SK-N-SH treated with all-trans-retinoic acid at 6 μM for 48 hours (cell line): ENCODE data around the gene OLFML3.

Experiments used
- ATAC-seq: fragments of 200-7000 bp; cut with Tn5 transposase; 3 replicates; pipeline ENCODE4 v1.9.1; 2020; ENCODE audit warnings: mild to moderate bottlenecking, moderate library complexity
- ARNTL ChIP-seq: fragments of 450-650 bp; formaldehyde crosslinking; IDR thresholded peaks from 2 replicates; pipeline ENCODE4 v1.5.0; 2020; ENCODE audit warnings: low read depth, mild to moderate bottlenecking, moderate library complexity, borderline replicate concordance
- BACH2 ChIP-seq: fragments of 250-450 bp; sonication (Bioruptor Pico); IDR thresholded peaks from 2 replicates; pipeline ENCODE4 v1.9.0; 2021; ENCODE audit warnings: mild to moderate bottlenecking, borderline replicate concordance
- CSDC2 ChIP-seq: fragments of 250-450 bp; sonication (Bioruptor Pico); IDR thresholded peaks from 2 replicates; pipeline ENCODE4 v1.5.0; 2020; ENCODE audit warnings: mild to moderate bottlenecking, moderate library complexity
- ESRRG ChIP-seq: fragments of 250-450 bp; sonication (Bioruptor Pico); IDR thresholded peaks from 2 replicates; pipeline ENCODE4 v1.6.1; 2021; ENCODE audit warnings: mild to moderate bottlenecking
- GLIS3 ChIP-seq: fragments of 250-450 bp; sonication (Bioruptor Pico); IDR thresholded peaks from 2 replicates; pipeline ENCODE4 v1.5.0; 2020; ENCODE audit warnings: mild to moderate bottlenecking, moderate library complexity
- ISL1 ChIP-seq: fragments of 250-450 bp; sonication (Bioruptor Pico); IDR thresholded peaks from 2 replicates; pipeline ENCODE4 v2.1.2; 2022; ENCODE audit warnings: mild to moderate bottlenecking, moderate library complexity
- OSR1 ChIP-seq: fragments of 250-450 bp; sonication (Bioruptor Pico); IDR thresholded peaks from 2 replicates; pipeline ENCODE4 v1.8.0; 2022; ENCODE audit warnings: moderate library complexity, mild to moderate bottlenecking, inconsistent platforms
- PPARA ChIP-seq: fragments of 250-450 bp; sonication (Bioruptor Pico); IDR thresholded peaks from 2 replicates; pipeline ENCODE4 v1.5.0; 2020; ENCODE audit warnings: mild to moderate bottlenecking, borderline replicate concordance
- RARB ChIP-seq: fragments of 250-450 bp; sonication (Bioruptor Pico); IDR thresholded peaks from 2 replicates; pipeline ENCODE4 v1.8.0; 2021; ENCODE audit warnings: mild to moderate bottlenecking, moderate library complexity
- SNAI2 ChIP-seq: fragments of 250-450 bp; sonication (Bioruptor Pico); IDR thresholded peaks from 2 replicates; pipeline ENCODE4 v1.5.0; 2020; ENCODE audit warnings: mild to moderate bottlenecking, moderate library complexity
- TCF4 ChIP-seq: fragments of 250-450 bp; sonication (Bioruptor Pico); IDR thresholded peaks from 2 replicates; pipeline ENCODE4 v1.8.0; 2021; ENCODE audit warnings: mild to moderate bottlenecking, moderate library complexity, borderline replicate concordance
- TOX ChIP-seq: fragments of 250-450 bp; sonication (Bioruptor Pico); IDR thresholded peaks from 2 replicates; pipeline ENCODE4 v1.8.0; 2021; ENCODE audit warnings: mild to moderate bottlenecking, moderate library complexity, borderline replicate concordance
- TSHZ2 ChIP-seq: fragments of 250-450 bp; sonication (Bioruptor Pico); IDR thresholded peaks from 2 replicates; pipeline ENCODE4 v1.5.0; 2020; ENCODE audit warnings: mild to moderate bottlenecking, moderate library complexity
- ZC3H10 ChIP-seq: fragments of 250-450 bp; sonication (Bioruptor Pico); IDR thresholded peaks from 2 replicates; pipeline ENCODE4 v1.5.1; 2021; ENCODE audit warnings: mild to moderate bottlenecking, moderate library complexity
- ZFP3 ChIP-seq: fragments of 250-450 bp; sonication (Bioruptor Pico); IDR thresholded peaks from 2 replicates; pipeline ENCODE4 v1.5.0; 2020; ENCODE audit warnings: mild to moderate bottlenecking, moderate library complexity
- ZFP30 ChIP-seq: fragments of 450-650 bp; formaldehyde crosslinking; IDR thresholded peaks from 2 replicates; pipeline ENCODE4 v1.5.0; 2022; ENCODE audit warnings: mild to moderate bottlenecking, moderate library complexity
- ZNF565 ChIP-seq: fragments of 450-650 bp; formaldehyde crosslinking; conservative IDR thresholded peaks from 2 replicates; pipeline ENCODE4 v1.5.0; 2020; ENCODE audit warnings: low read depth, mild to moderate bottlenecking, moderate library complexity
- ZNF70 ChIP-seq: fragments of 450-650 bp; formaldehyde crosslinking; IDR thresholded peaks from 2 replicates; pipeline ENCODE4 v1.5.0; 2020; ENCODE audit warnings: mild to moderate bottlenecking, moderate library complexity
- ZNF8 ChIP-seq: fragments of 450-650 bp; formaldehyde crosslinking; IDR thresholded peaks from 2 replicates; pipeline ENCODE4 v1.5.0; 2020; ENCODE audit warnings: mild to moderate bottlenecking, moderate library complexity
- TF ChIP-seq, protein P1 (sequence below): fragments of 250-450 bp; sonication (Bioruptor Pico); IDR thresholded peaks from 2 replicates; pipeline ENCODE4 v1.5.1; 2020; ENCODE audit warnings: low read depth, mild to moderate bottlenecking, moderate library complexity
- TF ChIP-seq, protein P2 (sequence below): fragments of 250-450 bp; sonication (Bioruptor Pico); IDR thresholded peaks from 2 replicates; pipeline ENCODE4 v1.8.0; 2021; ENCODE audit warnings: low read depth, mild to moderate bottlenecking, moderate library complexity, borderline replicate concordance
- TF ChIP-seq, protein P3 (sequence below): fragments of 250-450 bp; sonication (Bioruptor Pico); IDR thresholded peaks from 2 replicates; pipeline ENCODE4 v1.8.0; 2020; ENCODE audit warnings: mild to moderate bottlenecking, moderate library complexity, borderline replicate concordance

OLFML3 gene

DNA sequence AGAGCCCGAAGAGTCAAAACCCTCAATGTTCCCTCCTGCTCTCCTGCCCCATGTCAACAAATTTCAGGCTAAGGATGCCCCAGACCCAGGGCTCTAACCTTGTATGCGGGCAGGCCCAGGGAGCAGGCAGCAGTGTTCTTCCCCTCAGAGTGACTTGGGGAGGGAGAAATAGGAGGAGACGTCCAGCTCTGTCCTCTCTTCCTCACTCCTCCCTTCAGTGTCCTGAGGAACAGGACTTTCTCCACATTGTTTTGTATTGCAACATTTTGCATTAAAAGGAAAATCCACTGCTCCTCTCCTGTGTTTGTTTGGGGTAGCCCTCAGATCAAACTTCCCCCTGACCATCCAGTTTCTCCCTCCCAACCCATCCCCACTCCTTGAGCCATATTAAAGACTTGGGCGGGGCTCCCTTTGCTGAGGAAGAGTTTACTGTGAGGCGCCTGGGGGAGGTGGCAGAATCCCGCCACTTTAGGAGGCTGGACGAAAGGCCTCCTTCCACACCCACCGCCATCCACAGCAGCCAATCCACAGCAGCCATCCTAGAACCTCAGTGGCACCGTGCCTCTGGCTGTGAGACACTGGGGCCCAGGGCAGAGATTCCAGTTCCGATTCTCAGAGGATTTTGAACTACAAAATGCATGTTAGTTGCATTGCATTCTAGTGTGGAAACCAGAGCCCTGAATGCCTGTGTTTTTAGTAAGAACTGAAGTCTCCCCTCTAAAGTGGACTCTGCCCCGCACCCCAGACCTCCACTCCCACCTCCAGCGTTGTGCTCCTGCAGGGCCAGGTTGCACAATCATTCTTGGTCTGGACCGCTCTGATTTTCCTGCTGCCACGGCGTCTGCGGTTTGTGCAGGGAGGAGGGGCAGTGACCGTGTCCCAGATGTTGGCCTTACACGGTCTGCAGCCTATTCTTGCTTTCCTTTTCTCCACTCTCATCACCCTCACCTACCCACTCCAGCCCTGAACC, 3.0 kb downstream of the OLFML3 start:
- TF ChIP-seq TCF4 (CRISPR knock-in tag) (no peak), OSR1 (CRISPR knock-in tag) (no peak), TSHZ2 (CRISPR knock-in tag) (no peak), ZC3H10 (CRISPR knock-in tag) (no peak), ZFP30 (CRISPR knock-in tag) (no peak), ZNF565 (CRISPR knock-in tag) (no peak), ESRRG (CRISPR knock-in tag) (no peak)
- ATAC-seq, result peak; percentile 12

GRCh38 chr1:113982949-113983348, 3.7 kb downstream of the OLFML3 start:
- TF ChIP-seq TOX (CRISPR knock-in tag), result no peak
- TF ChIP-seq ZNF565 (CRISPR knock-in tag), result no peak
- TF ChIP-seq TCF4 (CRISPR knock-in tag), result no peak
- no peak for TF ChIP-seq GLIS3 (CRISPR knock-in tag)
- no peak for TF ChIP-seq ZFP3 (CRISPR knock-in tag)
- TF ChIP-seq ZFP30 (CRISPR knock-in tag), result no peak
- TF ChIP-seq, protein P1, sequence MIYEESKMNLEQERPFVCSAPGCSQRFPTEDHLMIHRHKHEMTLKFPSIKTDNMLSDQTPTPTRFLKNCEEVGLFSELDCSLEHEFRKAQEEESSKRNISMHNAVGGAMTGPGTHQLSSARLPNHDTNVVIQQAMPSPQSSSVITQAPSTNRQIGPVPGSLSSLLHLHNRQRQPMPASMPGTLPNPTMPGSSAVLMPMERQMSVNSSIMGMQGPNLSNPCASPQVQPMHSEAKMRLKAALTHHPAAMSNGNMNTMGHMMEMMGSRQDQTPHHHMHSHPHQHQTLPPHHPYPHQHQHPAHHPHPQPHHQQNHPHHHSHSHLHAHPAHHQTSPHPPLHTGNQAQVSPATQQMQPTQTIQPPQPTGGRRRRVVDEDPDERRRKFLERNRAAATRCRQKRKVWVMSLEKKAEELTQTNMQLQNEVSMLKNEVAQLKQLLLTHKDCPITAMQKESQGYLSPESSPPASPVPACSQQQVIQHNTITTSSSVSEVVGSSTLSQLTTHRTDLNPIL, result no peak
- TF ChIP-seq BACH2 (CRISPR knock-in tag), result no peak
- no peak for TF ChIP-seq PPARA (CRISPR knock-in tag)
- TF ChIP-seq, protein P2, sequence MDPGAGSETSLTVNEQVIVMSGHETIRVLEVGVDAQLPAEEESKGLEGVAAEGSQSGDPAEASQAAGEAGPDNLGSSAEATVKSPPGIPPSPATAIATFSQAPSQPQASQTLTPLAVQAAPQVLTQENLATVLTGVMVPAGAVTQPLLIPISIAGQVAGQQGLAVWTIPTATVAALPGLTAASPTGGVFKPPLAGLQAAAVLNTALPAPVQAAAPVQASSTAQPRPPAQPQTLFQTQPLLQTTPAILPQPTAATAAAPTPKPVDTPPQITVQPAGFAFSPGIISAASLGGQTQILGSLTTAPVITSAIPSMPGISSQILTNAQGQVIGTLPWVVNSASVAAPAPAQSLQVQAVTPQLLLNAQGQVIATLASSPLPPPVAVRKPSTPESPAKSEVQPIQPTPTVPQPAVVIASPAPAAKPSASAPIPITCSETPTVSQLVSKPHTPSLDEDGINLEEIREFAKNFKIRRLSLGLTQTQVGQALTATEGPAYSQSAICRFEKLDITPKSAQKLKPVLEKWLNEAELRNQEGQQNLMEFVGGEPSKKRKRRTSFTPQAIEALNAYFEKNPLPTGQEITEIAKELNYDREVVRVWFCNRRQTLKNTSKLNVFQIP (CRISPR knock-in tag), result no peak
- no peak for TF ChIP-seq ZC3H10 (CRISPR knock-in tag)
- TF ChIP-seq ISL1 (CRISPR knock-in tag), result no peak
- no peak for TF ChIP-seq ZNF8 (CRISPR knock-in tag)
- TF ChIP-seq SNAI2 (CRISPR knock-in tag), result no peak
- TF ChIP-seq, protein P3, sequence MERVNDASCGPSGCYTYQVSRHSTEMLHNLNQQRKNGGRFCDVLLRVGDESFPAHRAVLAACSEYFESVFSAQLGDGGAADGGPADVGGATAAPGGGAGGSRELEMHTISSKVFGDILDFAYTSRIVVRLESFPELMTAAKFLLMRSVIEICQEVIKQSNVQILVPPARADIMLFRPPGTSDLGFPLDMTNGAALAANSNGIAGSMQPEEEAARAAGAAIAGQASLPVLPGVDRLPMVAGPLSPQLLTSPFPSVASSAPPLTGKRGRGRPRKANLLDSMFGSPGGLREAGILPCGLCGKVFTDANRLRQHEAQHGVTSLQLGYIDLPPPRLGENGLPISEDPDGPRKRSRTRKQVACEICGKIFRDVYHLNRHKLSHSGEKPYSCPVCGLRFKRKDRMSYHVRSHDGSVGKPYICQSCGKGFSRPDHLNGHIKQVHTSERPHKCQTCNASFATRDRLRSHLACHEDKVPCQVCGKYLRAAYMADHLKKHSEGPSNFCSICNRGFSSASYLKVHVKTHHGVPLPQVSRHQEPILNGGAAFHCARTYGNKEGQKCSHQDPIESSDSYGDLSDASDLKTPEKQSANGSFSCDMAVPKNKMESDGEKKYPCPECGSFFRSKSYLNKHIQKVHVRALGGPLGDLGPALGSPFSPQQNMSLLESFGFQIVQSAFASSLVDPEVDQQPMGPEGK (CRISPR knock-in tag), result no peak
- TF ChIP-seq ARNTL (CRISPR knock-in tag), result no peak
- no peak for TF ChIP-seq ESRRG (CRISPR knock-in tag)
- no peak for TF ChIP-seq ZNF70
- ATAC-seq, result no peak

GRCh38 chr1:113983391-113983790, 4.1 kb downstream of the OLFML3 start:
- no peak for ATAC-seq
- no peak for TF ChIP-seq GLIS3 (CRISPR knock-in tag)
- no peak for TF ChIP-seq TOX (CRISPR knock-in tag)
- no peak for TF ChIP-seq ZC3H10 (CRISPR knock-in tag)
- no peak for TF ChIP-seq ZFP30 (CRISPR knock-in tag)
- TF ChIP-seq SNAI2 (CRISPR knock-in tag), result no peak
- no peak for TF ChIP-seq CSDC2 (CRISPR knock-in tag)
- no peak for TF ChIP-seq ZNF70
- TF ChIP-seq, protein P2 (CRISPR knock-in tag), result no peak
- no peak for TF ChIP-seq TCF4 (CRISPR knock-in tag)
- no peak for TF ChIP-seq TSHZ2 (CRISPR knock-in tag)
- TF ChIP-seq ESRRG (CRISPR knock-in tag), result no peak
- no peak for TF ChIP-seq RARB (CRISPR knock-in tag)
